Body of pancreas (tissue), 4 donors: ENCODE results near the gene ASIC2. TPM values are rescaled to one million over a fixed set of nuclear protein-coding genes. Genes with fewer than 3 reads are reported as not detected.
"Not testable (repeated sequence)": the region's sequence is repeated elsewhere in the genome, so short reads cannot be mapped to it uniquely, and the experiment has no call there.

Source experiments
- ATAC-seq: fragments of 150-250 bp; one replicate; pipeline ENCODE4 v1.9.1; 2016
- DNase-seq, 4 donors: peaks; one replicate each; pipeline ENCODE4 v3.0.0-alpha.2; 2019
- H3K27ac ChIP-seq, 4 donors: fragments of 200-600 bp; sonication (generic); 1 replicate in 3 of 4; 2 replicates in 1 of 4; pipeline versions ENCODE4 v1.5.1 to v1.6.1; 2016 to 2019; ENCODE audit warnings: mild to moderate bottlenecking in 1 of 4, mixed read lengths in 1 of 4, moderate library complexity in 1 of 4
- H3K27me3 ChIP-seq, 2 donors: fragments of 200-600 bp; sonication (generic); one replicate each; pipeline ENCODE4 v1.6.0; 2016; ENCODE audit warnings: mild to moderate bottlenecking in 1 of 2
- H3K36me3 ChIP-seq, 2 donors: fragments of 200-600 bp; sonication (generic); replicated peaks in 1 of 2; 2 replicates each; pipeline ENCODE4 v1.5.1; 2016; ENCODE audit warnings: low read depth in 2 of 2; ENCODE audit not compliant: insufficient read depth in 1 of 2
- H3K4me1 ChIP-seq: fragments of 200-600 bp; sonication (generic); one replicate; pipeline ENCODE4 v1.6.0; 2016
- H3K4me3 ChIP-seq, 2 donors: fragments of 200-600 bp; sonication (generic); 1 replicate in 1 of 2; 2 replicates in 1 of 2; pipeline ENCODE4 v1.5.1; 2016 to 2019
- H3K9me3 ChIP-seq, 3 donors: fragments of 200-600 bp; sonication (generic); 1 replicate in 2 of 3; 2 replicates in 1 of 3; pipeline ENCODE4 v1.5.1; 2016
- POLR2A ChIP-seq, 3 donors: fragments of 450-650 bp; IDR thresholded peaks; one replicate each; pipeline ENCODE4 v1.6.1; 2016; ENCODE audit warnings: antibody characterized with exemption in 3 of 3, mild to moderate bottlenecking in 2 of 3
- WGBS, 2 donors: methylation state at CpG; one replicate each; pipeline ENCODE4 v1.1.5; 2017; 5-methylcytosine and 5-hydroxymethylcytosine counted together
- intact Hi-C: fragments of 100-400 bp; cut with DNase I; formaldehyde crosslinking; loops from one replicate; pipeline ENCODE4 v1.15.1; 2023
- total RNA-seq, 2 donors: library from RNA; depleted of rRNA; stranded (reverse); fragments of >200 nt; gene quantifications; one replicate each; pipeline ENCODE4 v1.1.0, GENCODE V29; 2016
- TF ChIP-seq, protein P1 (sequence below), 7 experiments: fragments of 450-650 bp in 4 of 7; fragments of 200-600 bp in 3 of 7; sonication (generic) in 3 of 7; IDR thresholded peaks; one replicate each; pipeline ENCODE4 v1.5.1; 2016 to 2019; ENCODE audit warnings: antibody characterized with exemption in 7 of 7

The ASIC2 gene
- total RNA-seq, 2 donors from 2014 or later: not detected

DNA sequence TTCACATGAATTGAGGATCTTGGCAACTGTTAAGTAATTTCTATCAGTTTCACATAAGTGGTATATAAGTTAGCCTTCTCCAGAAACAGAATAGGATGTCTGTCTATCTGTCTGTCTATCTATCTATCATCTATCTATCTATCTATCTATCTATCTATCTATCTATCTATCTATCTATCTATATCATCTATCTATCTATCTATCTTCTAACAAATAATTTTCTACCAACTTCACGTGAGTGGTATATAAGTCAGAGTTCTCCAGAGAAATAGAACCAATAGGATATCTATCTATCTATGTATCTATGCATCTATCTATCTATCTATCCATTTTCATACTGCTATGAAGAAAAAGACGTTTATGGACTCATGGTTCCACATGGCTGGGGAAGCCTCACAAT is 312.9 kb downstream of the ASIC2 start:
- 68 to 75% methylated on average over 2 of the region's 2 CpGs for WGBS, 2 donors
- ATAC-seq: no peak
- Histone ChIP-seq H3K27me3 (no peaks in the 10 kb centered on the region), H3K36me3 (no peaks in the 10 kb centered on the region), H3K27ac (no peak overlapping the region), H3K4me3 (no peak overlapping the region), H3K4me1 (peaks cover 16% of the 10 kb centered on the region), H3K9me3 (peaks cover 0 to 8% (median 0%) of the 10 kb centered on the region in 3 donors)
- TF ChIP-seq, protein P1, sequence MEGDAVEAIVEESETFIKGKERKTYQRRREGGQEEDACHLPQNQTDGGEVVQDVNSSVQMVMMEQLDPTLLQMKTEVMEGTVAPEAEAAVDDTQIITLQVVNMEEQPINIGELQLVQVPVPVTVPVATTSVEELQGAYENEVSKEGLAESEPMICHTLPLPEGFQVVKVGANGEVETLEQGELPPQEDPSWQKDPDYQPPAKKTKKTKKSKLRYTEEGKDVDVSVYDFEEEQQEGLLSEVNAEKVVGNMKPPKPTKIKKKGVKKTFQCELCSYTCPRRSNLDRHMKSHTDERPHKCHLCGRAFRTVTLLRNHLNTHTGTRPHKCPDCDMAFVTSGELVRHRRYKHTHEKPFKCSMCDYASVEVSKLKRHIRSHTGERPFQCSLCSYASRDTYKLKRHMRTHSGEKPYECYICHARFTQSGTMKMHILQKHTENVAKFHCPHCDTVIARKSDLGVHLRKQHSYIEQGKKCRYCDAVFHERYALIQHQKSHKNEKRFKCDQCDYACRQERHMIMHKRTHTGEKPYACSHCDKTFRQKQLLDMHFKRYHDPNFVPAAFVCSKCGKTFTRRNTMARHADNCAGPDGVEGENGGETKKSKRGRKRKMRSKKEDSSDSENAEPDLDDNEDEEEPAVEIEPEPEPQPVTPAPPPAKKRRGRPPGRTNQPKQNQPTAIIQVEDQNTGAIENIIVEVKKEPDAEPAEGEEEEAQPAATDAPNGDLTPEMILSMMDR (IDR thresholded peaks at IDR 0.05): no peak
- TF ChIP-seq POLR2A (IDR thresholded peaks at IDR 0.05): no peak
- DNase-seq: no peak
- intact Hi-C loops: no loop called here

- intact Hi-C loops: no loop called here
- peak; percentile 42 to 78 (median 64) for DNase-seq
- H3K27ac ChIP-seq: peak overlapping the region in 3 of 4 donors; percentile 76 to 87 (median 78)
- peaks cover 0 to 5% (median 0%) of the 10 kb centered on the region in 3 donors for H3K9me3 ChIP-seq
- no peaks in the 10 kb centered on the region for H3K27me3 ChIP-seq
- no peaks in the 10 kb centered on the region for H3K36me3 ChIP-seq
- WGBS, 2 donors: 18 to 63% methylated on average over 1 of the region's 1 CpG
- no peak for TF ChIP-seq POLR2A (IDR thresholded peaks at IDR 0.05)
- TF ChIP-seq, protein P1 (IDR thresholded peaks at IDR 0.05): peak in 1 of 7 experiments; percentile 16
- ATAC-seq: peak; percentile 91
- peaks cover 30% of the 10 kb centered on the region for H3K4me1 ChIP-seq
- H3K4me3 ChIP-seq: no peak overlapping the region
These were observed 316.5 kb downstream of the ASIC2 start for GRCh38 chr17:32976605-32977004.

GRCh38 chr17:32976131-32976530 is 317.0 kb downstream of the ASIC2 start:
- peak; percentile 60 for ATAC-seq
- H3K36me3 ChIP-seq: no peaks in the 10 kb centered on the region
- H3K9me3 ChIP-seq: no peaks in the 10 kb centered on the region
- H3K27me3 ChIP-seq: no peaks in the 10 kb centered on the region
- peak overlapping the region; percentile 52 to 87 (median 77) for H3K27ac ChIP-seq
- H3K4me3 ChIP-seq: no peak overlapping the region
- TF ChIP-seq POLR2A (IDR thresholded peaks at IDR 0.05): no peak
- TF ChIP-seq, protein P1 (IDR thresholded peaks at IDR 0.05): no peak
- peaks cover 35% of the 10 kb centered on the region for H3K4me1 ChIP-seq
- intact Hi-C loops: no loop called here
- 40 to 42% methylated on average over 3 to 4 of the region's 4 CpGs for WGBS, 2 donors
- DNase-seq: peak; percentile 65 to 83 (median 72)

GRCh38 chr17:32971171-32971570 is 321.9 kb downstream of the ASIC2 start:
- no peaks in the 10 kb centered on the region for H3K9me3 ChIP-seq
- peak; percentile 79 to 95 (median 90) for DNase-seq
- TF ChIP-seq, protein P1 (IDR thresholded peaks at IDR 0.05): peak in 1 of 7 experiments; percentile 9
- no peak for TF ChIP-seq POLR2A (IDR thresholded peaks at IDR 0.05)
- peak; percentile 89 for ATAC-seq
- H3K4me3 ChIP-seq: no peak overlapping the region
- WGBS, 2 donors: 21 to 36% methylated on average over 1 of the region's 1 CpG
- H3K4me1 ChIP-seq: peaks cover 46% of the 10 kb centered on the region
- no peaks in the 10 kb centered on the region for H3K36me3 ChIP-seq
- no peaks in the 10 kb centered on the region for H3K27me3 ChIP-seq
- peak overlapping the region; percentile 58 to 75 (median 70) for H3K27ac ChIP-seq
- intact Hi-C loops: no loop called here

DNA sequence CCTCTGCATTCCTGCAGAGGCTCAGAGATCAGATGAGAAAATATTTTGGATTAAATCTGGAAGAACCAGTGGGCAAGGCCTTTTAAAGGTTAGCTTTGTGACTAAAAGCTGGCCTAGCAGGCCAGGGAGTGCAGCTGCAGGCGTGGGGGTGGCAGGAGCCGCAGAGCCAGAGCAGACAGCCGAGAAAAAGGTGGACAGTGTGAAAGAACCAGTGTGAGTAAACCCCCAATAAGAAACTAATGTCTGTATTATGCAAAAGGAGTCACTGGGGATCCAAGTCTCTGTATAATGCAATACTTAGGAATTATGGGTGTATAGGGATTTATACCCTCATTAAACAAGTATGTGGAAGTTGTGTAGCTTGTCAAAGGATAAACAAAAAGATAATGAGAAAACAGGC is 322.8 kb downstream of the ASIC2 start:
- H3K27ac ChIP-seq: peak overlapping the region in 3 of 4 donors; percentile 68 to 75 (median 72)

DNA sequence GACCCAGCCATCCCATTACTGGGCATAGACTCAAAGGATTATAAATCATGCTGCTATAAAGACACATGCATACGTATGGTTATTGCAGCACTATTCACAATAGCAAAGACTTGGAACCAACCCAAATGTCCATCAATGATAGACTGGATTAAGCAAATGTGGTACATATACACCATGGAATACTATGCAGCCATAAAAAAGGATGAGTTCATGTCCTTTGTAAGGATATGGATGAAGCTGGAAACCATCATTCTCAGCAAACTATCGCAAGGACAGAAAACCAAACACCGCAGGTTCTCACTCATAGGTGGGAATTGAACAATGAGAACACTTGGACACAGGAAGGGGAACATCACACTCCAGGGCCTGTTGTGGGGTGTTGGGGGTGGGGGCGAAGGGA is 323.9 kb downstream of the ASIC2 start:
- H3K4me1 ChIP-seq: peaks cover 33% of the 10 kb centered on the region
- H3K9me3 ChIP-seq, H3K4me3 ChIP-seq, H3K36me3 ChIP-seq, ATAC-seq, DNase-seq, H3K27me3 ChIP-seq, intact Hi-C loops: not testable (repeated sequence)
- H3K27ac ChIP-seq: peak overlapping the region; percentile 2 to 75 (median 70)
- WGBS, 2 donors: 72 to 76% methylated on average over 4 of the region's 4 CpGs

More for the DNA sequence above, 322.8 kb downstream of the ASIC2 start:
- Histone ChIP-seq H3K36me3 (no peaks in the 10 kb centered on the region), H3K9me3 (no peaks in the 10 kb centered on the region), H3K27me3 (no peaks in the 10 kb centered on the region), H3K4me3 (no peak overlapping the region), H3K4me1 (peaks cover 37% of the 10 kb centered on the region)
- intact Hi-C loops: no loop called here
- peak in 3 of 4 donors; percentile 34 to 59 (median 50) for DNase-seq
- TF ChIP-seq, protein P1 (IDR thresholded peaks at IDR 0.05): no peak
- no peak for TF ChIP-seq POLR2A (IDR thresholded peaks at IDR 0.05)
- 29 to 30% methylated on average over 3 of the region's 3 CpGs for WGBS, 2 donors
- ATAC-seq: peak; percentile 59
